GM15510 (cell line): Measurements from ENCODE around the gene DNMT3B.

ENCODE experiments used
- POLR2A ChIP-seq: IDR thresholded peaks from 3 replicates; pipeline ENCODE4 v1.6.1; 2011; ENCODE audit warnings: borderline replicate concordance; ENCODE audit not compliant: insufficient read length; ENCODE audit errors: extremely low read depth

Gene DNMT3B

GRCh38 chr20:32761831-32762753, at the start of gene DNMT3B:
TSS of gene DNMT3B (plus strand) at chr20:32762385. CDS start at chr20:32780324, 17,939 bp downstream.
- peak; percentile 61 for TF ChIP-seq POLR2A

- TF ChIP-seq POLR2A = no peak
Measured at GRCh38 chr20:32718749-32719348, 43.3 kb upstream of the DNMT3B start.

GRCh38 chr20:32727683-32728082, 34.5 kb upstream of the DNMT3B start:
- no peak for TF ChIP-seq POLR2A

- TF ChIP-seq POLR2A = no peak
Measured at GRCh38 chr20:32731882-32732266, 30.3 kb upstream of the DNMT3B start.

- no peak for TF ChIP-seq POLR2A
Measured at GRCh38 chr20:32737371-32738223, 24.6 kb upstream of the DNMT3B start.

- TF ChIP-seq POLR2A = no peak
Measured at GRCh38 chr20:32741151-32741550, 21.0 kb upstream of the DNMT3B start.

GRCh38 chr20:32742322-32743236, 19.6 kb upstream of the DNMT3B start:
- no peak for TF ChIP-seq POLR2A

GRCh38 chr20:32743237-32744112, 18.7 kb upstream of the DNMT3B start, which contains the start of gene COMMD7:
TSS of gene COMMD7 (minus strand) at chr20:32743467. CDS start at chr20:32743391, 76 bp downstream.
- TF ChIP-seq POLR2A = peak; percentile 52

- TF ChIP-seq POLR2A = no peak
Measured at GRCh38 chr20:32749914-32750637, 12.1 kb upstream of the DNMT3B start.

GRCh38 chr20:32751293-32751692, 10.9 kb upstream of the DNMT3B start:
- no peak for TF ChIP-seq POLR2A

- no peak for TF ChIP-seq POLR2A
Measured at GRCh38 chr20:32751702-32752457, 10.3 kb upstream of the DNMT3B start.
